ENCODE data around the gene UBR1.
"Not testable (repeated sequence)": the region's sequence is repeated elsewhere in the genome, so short reads cannot be mapped to it uniquely, and the experiment has no call there.

The UBR1 gene

GRCh38 chr15:43052860-43053259 is 53.0 kb downstream of the UBR1 start:
- DNase-seq (ENCODE audit: low read depth), result no peak

DNA sequence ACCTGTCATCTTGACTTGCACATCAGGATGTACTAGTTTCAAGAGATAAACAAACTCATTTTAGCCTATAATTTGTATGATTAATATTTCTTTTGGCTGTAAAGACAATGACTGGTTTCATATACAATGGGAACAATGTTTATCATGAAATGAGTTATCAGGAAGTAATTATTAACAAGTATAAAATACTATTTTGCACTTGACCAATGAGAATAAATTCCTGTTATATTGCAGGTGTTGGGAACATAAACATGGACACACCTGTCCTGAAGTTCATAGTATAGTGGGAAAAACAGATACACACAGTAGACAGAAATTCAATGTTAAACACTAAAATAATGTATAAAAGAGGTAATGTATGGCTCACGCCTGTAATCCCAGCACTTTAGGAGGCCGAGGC is 56.9 kb downstream of the UBR1 start:
- DNase-seq (ENCODE audit: low read depth), result no peak

DNA sequence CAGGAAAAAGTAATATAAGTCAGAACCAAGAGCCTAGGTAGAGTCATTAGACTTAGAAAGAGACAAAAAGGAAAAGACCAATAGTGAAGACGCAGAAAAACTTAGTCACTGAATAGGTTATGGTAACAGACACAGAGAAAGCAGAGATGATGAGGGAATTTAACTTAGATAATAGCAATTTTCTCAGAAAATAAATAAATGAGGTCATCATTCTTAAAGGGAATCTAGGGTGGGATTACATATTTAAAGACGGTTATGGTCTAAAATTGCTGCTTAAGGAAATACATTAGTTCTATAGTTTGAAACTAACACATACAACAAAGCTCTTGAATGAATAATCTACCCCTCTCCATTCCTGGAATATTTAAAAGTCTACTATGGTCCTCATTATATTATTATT is 59.4 kb downstream of the UBR1 start:
- no peak for DNase-seq (ENCODE audit: low read depth)

DNA sequence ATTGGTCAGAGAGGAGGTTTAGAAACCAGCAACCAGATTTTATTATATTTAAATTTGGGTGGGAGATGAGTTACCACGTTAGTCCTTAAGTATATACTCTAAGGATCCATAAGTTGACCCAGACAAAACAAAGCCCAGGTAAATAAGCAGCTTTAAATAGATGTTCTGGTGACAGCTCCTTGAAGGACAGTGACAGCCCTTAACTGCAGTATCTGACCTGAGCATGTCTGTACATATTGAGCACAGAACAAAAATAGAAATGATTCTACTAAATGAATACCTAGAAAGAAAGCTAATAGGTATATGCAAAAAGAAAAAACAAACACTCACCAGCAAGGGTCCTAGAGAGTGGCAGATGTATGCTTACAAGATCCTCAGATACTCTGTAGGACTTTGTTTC is 63.0 kb downstream of the UBR1 start:
- no peak for DNase-seq (ENCODE audit: low read depth)

DNA sequence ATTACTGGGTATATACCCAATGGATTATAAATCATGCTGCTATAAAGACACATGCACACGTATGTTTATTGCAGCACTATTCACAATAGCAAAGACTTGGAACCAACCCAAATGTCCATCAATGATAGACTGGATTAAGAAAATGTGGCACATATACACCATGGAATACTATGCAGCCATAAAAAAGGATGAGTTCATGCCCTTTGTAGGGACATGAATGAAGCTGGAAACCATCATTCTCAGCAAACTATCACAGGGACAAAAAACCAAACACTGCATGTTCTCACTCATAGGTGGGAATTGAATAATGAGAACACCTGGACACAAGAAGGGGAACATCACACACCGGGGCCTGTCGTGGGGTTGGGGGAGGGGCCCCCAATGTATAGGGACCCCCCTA is 64.8 kb downstream of the UBR1 start:
- not testable (repeated sequence) for DNase-seq (ENCODE audit: low read depth)

GRCh38 chr15:43035240-43035639 is 70.6 kb downstream of the UBR1 start:
- DNase-seq (ENCODE audit: low read depth), result not testable (repeated sequence)

GRCh38 chr15:43029476-43029875 is 76.4 kb downstream of the UBR1 start:
- DNase-seq (ENCODE audit: low read depth), result no peak

DNA sequence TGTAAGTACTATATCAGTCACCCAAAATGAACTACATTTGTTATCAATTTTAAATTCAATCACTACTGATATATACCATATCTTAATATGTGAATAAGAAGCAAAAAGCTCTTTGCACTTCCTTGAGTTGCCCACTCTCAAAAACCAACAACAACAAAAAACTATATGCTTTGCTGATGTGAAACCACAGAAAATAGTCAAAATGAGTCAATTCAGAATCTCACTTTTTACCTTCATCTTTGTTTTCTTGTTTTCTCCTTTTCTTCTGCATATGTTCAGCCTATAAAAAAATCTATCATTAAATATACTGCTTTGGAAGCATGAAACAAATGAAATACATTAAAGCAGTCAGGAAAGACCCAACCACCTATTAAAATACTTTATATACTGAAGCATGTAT is 80.7 kb downstream of the UBR1 start:
- DNase-seq (ENCODE audit: low read depth), result no peak

- not testable (repeated sequence) for DNase-seq (ENCODE audit: low read depth)
Measured at GRCh38 chr15:43014671-43015070, 91.2 kb downstream of the UBR1 start.

DNA sequence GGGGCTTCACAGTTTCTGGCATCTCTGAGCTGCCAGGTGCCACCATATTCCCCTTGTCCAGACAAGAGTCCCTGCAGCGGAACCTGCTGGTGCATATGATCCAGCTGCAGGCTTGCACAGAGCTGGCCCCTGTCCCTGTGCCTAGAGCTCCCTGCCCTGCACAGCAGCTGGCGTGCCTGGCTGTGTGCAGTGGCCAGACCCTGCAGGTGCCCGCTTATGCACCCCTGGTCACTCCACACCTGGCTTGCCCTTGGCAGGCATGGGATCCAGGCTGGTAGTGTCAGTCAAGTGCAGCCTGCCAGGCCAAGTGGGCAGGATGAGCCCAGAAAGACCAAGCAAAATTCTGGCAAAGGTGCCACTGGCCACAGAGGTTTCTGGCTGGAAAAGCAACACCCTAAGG is 96.6 kb downstream of the UBR1 start:
- DNase-seq (ENCODE audit: low read depth), result no peak

- no peak for DNase-seq (ENCODE audit: low read depth)
Measured at GRCh38 chr15:43008150-43008549, 97.7 kb downstream of the UBR1 start.

- DNase-seq (ENCODE audit: low read depth), result no peak
Measured at GRCh38 chr15:43007551-43007950, 98.3 kb downstream of the UBR1 start.

DNA sequence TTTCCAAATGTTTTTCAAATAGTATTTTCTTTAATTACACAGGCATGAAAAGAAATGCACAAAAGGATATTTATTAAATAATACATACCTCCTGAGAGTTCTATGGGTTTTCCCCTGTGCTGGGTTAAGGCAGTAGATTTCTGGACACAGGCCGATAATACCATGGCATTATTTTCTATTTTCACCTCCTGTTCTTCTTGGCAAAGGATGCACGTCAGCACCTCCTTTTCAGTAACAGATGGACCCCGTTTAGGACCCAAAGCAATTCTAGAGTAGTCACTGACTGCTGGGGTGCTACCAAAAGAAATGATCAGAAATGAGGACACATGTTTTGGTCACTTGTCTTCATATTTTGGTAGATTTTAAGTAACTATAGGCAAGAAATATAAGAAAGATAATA is 98.8 kb downstream of the UBR1 start:
- DNase-seq (ENCODE audit: low read depth), result no peak

GRCh38 chr15:43004886-43005595 is 100.8 kb downstream of the UBR1 start:
- not testable (repeated sequence) for DNase-seq (ENCODE audit: low read depth)

GRCh38 chr15:42999201-42999779 is 106.5 kb downstream of the UBR1 start:
- DNase-seq (ENCODE audit: low read depth), result no peak

DNA sequence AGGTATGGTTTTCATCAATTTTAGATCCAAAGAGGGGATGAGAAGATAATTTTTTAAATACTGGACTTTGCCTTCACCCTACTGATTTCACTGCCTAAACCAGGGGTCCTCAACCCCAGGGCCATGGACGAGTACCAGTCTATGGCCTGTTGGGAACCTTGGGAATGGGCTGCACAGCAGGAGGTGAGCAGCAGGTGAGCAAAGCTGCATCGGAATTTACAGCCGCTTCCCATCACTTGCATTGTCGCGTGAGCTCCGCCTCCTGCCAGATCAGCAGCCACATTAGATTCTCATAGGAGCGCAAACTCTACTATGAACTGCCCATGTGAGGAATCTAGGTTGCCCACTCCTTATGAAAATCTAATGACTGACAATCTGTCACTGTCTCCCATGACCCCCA is 109.0 kb downstream of the UBR1 start:
- no peak for DNase-seq (ENCODE audit: low read depth)

DNA sequence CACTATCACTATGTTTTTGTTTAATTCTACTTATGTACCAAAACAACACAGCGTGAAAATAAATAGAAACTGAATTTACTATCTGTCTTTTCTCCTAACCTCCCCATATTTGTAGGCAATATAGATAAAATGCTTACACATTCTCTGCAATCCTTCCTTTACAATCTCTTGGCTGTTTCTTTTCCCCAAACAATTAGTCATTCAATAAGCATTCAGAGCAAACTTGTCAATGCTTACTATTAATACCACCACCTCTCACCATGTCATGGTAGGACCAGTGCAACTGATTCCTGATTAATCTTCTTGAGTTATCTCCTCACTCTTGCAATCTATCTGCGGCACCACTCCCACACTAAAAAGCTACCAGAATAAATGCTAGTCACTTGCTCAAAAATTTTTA is 111.3 kb downstream of the UBR1 start:
- no peak for DNase-seq (ENCODE audit: low read depth)

- DNase-seq (ENCODE audit: low read depth), result no peak
Measured at GRCh38 chr15:42992626-42993025, 113.2 kb downstream of the UBR1 start.

GRCh38 chr15:42986693-42987342 is 119.0 kb downstream of the UBR1 start:
- DNase-seq (ENCODE audit: low read depth), result no peak

DNA sequence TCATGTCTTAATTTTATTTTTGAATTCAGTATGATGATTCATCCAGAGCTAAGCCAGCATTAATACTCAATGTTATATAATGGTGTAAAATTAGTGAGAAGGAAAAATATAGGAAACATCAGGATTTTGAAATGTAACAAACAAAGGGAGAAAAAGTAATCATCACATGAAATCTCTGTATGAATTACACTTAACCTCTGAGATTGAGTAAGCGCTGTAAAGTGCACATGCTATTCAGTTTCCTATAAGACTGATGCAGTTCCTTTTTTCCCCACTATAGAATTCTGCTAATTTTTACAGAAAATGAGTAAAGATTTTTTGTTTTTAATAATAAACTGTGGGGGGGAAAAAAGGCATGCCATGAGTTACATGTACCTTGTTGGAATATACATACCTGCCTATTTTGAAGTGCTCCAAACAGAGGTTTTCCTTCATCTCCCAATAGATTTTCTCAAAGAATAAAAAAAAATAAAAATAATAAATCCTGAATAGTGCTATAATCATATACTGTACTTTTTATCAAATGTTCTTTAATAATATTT is 121.3 kb downstream of the UBR1 start:
- DNase-seq (ENCODE audit: low read depth), result no peak

- not testable (repeated sequence) for DNase-seq (ENCODE audit: low read depth)
Measured at GRCh38 chr15:42979113-42979512, 126.7 kb downstream of the UBR1 start.

DNA sequence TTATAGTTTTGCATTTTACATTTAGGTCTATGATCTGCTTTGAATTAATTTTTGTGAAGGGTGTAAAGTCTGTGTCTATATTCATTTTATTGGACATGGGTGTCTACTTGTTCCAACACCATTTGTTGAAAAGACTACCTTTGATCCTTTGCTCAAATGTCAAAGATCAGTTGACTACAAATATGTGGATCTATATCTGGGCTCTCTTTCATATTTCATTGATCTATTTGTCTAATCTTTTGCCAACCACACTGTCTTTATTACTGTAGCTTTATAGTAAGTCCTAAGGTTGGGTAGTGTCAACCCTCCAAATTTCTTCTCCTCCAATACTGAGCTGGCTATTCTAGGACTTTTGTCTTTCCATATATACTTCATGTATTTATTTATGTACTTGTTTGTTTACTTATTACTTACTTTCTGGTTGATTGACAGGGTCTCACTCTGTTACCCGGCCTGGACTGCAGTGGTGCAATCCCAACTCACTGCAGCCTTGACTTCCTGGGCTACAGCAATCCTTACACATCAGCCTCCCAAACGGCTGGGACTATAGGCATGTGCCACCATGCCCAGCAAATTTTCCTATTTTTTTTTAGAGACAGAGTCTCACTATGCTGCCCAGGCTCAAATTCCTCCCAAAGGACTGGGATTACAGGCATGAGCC is 131.5 kb downstream of the UBR1 start:
- DNase-seq (ENCODE audit: low read depth), result no peak

DNA sequence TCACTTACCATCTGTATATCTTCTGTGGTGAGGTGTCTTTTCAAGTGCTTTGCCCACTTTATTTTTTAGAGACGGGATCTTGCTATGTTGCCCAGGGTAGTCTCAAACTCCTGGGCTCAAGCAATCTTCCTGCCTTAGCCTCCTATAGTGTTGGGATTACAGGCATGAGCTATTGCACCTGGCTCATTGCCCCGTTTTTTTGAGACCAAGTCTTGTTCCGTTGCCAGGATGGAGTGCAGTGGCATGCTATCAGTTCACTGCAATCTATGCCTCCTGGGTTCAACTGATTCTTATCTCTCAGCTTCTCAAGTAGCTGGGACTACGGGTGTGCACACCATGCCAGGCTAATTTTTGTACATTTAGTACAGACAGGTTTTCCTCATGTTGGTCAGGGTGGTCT is 132.7 kb downstream of the UBR1 start:
- no peak for DNase-seq (ENCODE audit: low read depth)
